Measurements from ENCODE around the gene MICAL2.

DNA sequence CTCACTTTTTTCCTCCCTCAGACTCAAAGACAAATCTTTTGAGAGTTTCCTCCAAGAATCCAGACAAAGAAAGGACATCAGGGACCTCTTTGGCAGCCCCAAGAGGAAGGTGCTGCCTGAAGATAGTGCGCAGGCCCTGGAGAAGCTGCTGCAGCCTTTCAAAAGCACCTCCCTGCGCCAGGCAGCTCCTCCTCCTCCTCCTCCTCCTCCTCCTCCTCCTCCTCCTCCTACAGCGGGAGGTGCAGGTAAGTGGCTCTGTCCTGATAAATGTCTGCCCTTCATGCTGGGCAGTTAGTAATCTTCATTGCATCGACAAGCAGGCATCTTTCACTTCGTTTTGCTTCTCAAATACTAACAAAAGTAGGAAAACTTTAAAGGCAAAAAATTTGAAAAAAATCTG lies 184.2 kb downstream of the MICAL2 start:
- TF ChIP-seq POLR2A (IDR thresholded peaks at IDR 0.05), result no peak
- TF ChIP-seq, protein P1, sequence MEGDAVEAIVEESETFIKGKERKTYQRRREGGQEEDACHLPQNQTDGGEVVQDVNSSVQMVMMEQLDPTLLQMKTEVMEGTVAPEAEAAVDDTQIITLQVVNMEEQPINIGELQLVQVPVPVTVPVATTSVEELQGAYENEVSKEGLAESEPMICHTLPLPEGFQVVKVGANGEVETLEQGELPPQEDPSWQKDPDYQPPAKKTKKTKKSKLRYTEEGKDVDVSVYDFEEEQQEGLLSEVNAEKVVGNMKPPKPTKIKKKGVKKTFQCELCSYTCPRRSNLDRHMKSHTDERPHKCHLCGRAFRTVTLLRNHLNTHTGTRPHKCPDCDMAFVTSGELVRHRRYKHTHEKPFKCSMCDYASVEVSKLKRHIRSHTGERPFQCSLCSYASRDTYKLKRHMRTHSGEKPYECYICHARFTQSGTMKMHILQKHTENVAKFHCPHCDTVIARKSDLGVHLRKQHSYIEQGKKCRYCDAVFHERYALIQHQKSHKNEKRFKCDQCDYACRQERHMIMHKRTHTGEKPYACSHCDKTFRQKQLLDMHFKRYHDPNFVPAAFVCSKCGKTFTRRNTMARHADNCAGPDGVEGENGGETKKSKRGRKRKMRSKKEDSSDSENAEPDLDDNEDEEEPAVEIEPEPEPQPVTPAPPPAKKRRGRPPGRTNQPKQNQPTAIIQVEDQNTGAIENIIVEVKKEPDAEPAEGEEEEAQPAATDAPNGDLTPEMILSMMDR (IDR thresholded peaks at IDR 0.05), result no peak
